Mesothelial cell of epicardium (in vitro differentiated cells): ENCODE measurements around the gene OLR1. TPM values are rescaled to one million over a fixed set of nuclear protein-coding genes. Genes with fewer than 3 reads are reported as not detected.

Source experiments
- DNase-seq, 2 experiments: peaks; one replicate each; pipeline ENCODE4 v3.0.0; 2021; ENCODE audit warnings: low spot score in 2 of 2; ENCODE audit not compliant: unreplicated experiment in 2 of 2
- H3K27ac Mint-ChIP-seq: 2 replicates; pipeline ENCODE4 v1.8.0; 2021; ENCODE audit warnings: mixed read lengths
- H3K27me3 Mint-ChIP-seq: 2 replicates; pipeline ENCODE4 v1.8.0; 2021; ENCODE audit warnings: low read depth, mixed read lengths
- H3K36me3 Mint-ChIP-seq: 2 replicates; pipeline ENCODE4 v1.8.0; 2021; ENCODE audit warnings: mixed read lengths
- H3K4me1 Mint-ChIP-seq: 2 replicates; pipeline ENCODE4 v1.8.0; 2021; ENCODE audit warnings: mixed read lengths
- H3K4me3 Mint-ChIP-seq: 2 replicates; pipeline ENCODE4 v1.8.0; 2021; ENCODE audit warnings: mild to moderate bottlenecking, moderate library complexity, mixed read lengths
- H3K9me3 Mint-ChIP-seq: 2 replicates; pipeline ENCODE4 v1.8.0; 2021; ENCODE audit warnings: mixed read lengths
- total RNA-seq: library from RNA; stranded (reverse); gene quantifications from 3 replicates; pipeline ENCODE4 v1.2.1, GENCODE V29; 2021
- TF ChIP-seq, protein P1 (sequence below): fragments of 200-600 bp; sonication (generic); IDR thresholded peaks from one replicate; pipeline ENCODE4 v1.5.0; 2021; ENCODE audit warnings: antibody characterized with exemption; ENCODE audit not compliant: unreplicated experiment

OLR1 gene
- total RNA-seq, 1 donor from 2014 or later, result 1.7 TPM

- TF ChIP-seq, protein P1, sequence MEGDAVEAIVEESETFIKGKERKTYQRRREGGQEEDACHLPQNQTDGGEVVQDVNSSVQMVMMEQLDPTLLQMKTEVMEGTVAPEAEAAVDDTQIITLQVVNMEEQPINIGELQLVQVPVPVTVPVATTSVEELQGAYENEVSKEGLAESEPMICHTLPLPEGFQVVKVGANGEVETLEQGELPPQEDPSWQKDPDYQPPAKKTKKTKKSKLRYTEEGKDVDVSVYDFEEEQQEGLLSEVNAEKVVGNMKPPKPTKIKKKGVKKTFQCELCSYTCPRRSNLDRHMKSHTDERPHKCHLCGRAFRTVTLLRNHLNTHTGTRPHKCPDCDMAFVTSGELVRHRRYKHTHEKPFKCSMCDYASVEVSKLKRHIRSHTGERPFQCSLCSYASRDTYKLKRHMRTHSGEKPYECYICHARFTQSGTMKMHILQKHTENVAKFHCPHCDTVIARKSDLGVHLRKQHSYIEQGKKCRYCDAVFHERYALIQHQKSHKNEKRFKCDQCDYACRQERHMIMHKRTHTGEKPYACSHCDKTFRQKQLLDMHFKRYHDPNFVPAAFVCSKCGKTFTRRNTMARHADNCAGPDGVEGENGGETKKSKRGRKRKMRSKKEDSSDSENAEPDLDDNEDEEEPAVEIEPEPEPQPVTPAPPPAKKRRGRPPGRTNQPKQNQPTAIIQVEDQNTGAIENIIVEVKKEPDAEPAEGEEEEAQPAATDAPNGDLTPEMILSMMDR, result no peak
- H3K27ac Mint-ChIP-seq, result no peak overlapping the region
- H3K27me3 Mint-ChIP-seq, result no peaks in the 10 kb centered on the region
- no peak for DNase-seq
- H3K9me3 Mint-ChIP-seq, result no peaks in the 10 kb centered on the region
- no peaks in the 10 kb centered on the region for H3K36me3 Mint-ChIP-seq
- H3K4me3 Mint-ChIP-seq, result no peak overlapping the region
- H3K4me1 Mint-ChIP-seq, result peaks cover 15% of the 10 kb centered on the region
These were observed 40.7 kb downstream of the OLR1 start for GRCh38 chr12:10131111-10131690.

DNA sequence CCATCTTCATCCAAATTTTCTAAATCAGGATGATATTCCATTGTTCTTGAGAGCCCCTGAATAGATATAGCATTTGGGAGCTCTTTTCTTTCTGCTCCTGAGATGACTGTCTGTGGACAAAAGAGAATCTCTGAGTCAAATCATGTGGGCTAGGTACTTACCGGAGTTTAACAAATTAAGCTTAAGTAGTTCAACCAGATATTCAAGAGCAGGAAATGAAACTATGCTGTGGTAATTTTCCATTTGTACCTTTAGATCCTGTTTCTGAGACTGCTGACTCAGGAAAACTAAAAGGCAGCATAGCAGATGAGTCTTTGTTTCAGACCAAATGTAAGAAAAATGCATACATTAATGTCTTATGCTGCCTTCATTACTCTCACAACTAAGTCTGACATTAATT lies 41.9 kb downstream of the OLR1 start, which contains the start of gene CLEC7A:
Gene CLEC7A, minus strand, starts transcription at position 158 of the 400 bp plus-strand sequence. Its CDS starts 117 bp downstream, at position 41.
- H3K27me3 Mint-ChIP-seq, result no peaks in the 10 kb centered on the region
- no peak within 1 kb of the TSS for H3K4me3 Mint-ChIP-seq
- peaks cover 15% of the 10 kb centered on the region for H3K4me1 Mint-ChIP-seq
- no peaks in the 10 kb centered on the region for H3K36me3 Mint-ChIP-seq
- TF ChIP-seq, protein P1, result no peak
- H3K27ac Mint-ChIP-seq, result no peak within 1 kb of the TSS
- no peak for DNase-seq
- no peaks in the 10 kb centered on the region for H3K9me3 Mint-ChIP-seq

DNA sequence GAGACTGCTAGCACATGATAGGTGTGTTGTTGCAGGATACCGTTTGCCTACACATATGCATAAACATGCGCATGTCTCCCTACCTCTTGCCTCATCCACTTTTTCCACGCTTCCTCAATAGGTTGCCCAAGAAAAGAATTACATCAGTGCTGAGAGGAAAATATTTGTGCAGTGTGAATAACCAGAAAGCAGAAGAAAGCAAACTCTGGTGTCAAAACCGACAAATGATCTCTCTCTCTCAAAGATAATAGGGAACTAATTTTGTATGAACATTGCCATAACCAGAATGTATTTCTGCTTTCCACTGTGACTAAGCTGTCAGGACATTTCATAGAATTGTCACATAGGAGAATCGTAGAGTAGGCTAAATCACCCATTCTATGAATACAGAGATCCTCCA lies 43.2 kb downstream of the OLR1 start:
- peaks cover 15% of the 10 kb centered on the region for H3K4me1 Mint-ChIP-seq
- TF ChIP-seq, protein P1, result no peak
- H3K9me3 Mint-ChIP-seq, result no peaks in the 10 kb centered on the region
- no peaks in the 10 kb centered on the region for H3K27me3 Mint-ChIP-seq
- H3K36me3 Mint-ChIP-seq, result no peaks in the 10 kb centered on the region
- no peak overlapping the region for H3K27ac Mint-ChIP-seq
- no peak for DNase-seq
- no peak overlapping the region for H3K4me3 Mint-ChIP-seq

GRCh38 chr12:10126413-10126812 lies 45.5 kb downstream of the OLR1 start:
- TF ChIP-seq, protein P1, result no peak
- H3K4me3 Mint-ChIP-seq, result no peak overlapping the region
- DNase-seq, result no peak
- no peaks in the 10 kb centered on the region for H3K36me3 Mint-ChIP-seq
- peaks cover 7% of the 10 kb centered on the region for H3K4me1 Mint-ChIP-seq
- no peaks in the 10 kb centered on the region for H3K9me3 Mint-ChIP-seq
- no peak overlapping the region for H3K27ac Mint-ChIP-seq
- H3K27me3 Mint-ChIP-seq, result no peaks in the 10 kb centered on the region

DNA sequence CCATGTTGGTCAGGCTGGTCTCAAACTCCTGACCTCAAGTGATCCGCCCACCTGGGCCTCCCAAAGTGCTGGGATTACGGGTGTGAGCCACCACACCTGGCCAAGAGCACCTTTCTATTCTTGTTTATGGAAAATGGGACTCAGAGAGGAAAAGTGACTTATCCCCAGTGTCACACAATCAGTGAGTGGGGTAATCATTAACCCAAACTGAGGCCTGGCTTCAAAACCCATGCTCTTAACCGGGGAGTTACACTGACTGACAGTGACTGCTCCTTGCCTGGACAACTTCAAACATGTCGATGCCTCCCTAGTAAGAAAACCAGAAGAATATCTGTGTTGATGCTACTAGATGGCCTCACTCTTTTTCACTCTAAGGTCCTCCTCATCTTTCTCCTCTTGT lies 49.2 kb downstream of the OLR1 start:
- TF ChIP-seq, protein P1, result no peak
- H3K27me3 Mint-ChIP-seq, result no peaks in the 10 kb centered on the region

GRCh38 chr12:10121278-10121677 lies 50.7 kb downstream of the OLR1 start:
- DNase-seq, result no peak
- Mint-ChIP-seq H3K27me3 (no peaks in the 10 kb centered on the region), H3K27ac (peak overlapping the region; percentile 0), H3K4me3 (no peak overlapping the region), H3K4me1 (no peaks in the 10 kb centered on the region), H3K36me3 (no peaks in the 10 kb centered on the region), H3K9me3 (peaks cover 5% of the 10 kb centered on the region)
- TF ChIP-seq, protein P1, result no peak

More for the DNA sequence above, 49.2 kb downstream of the OLR1 start:
- Mint-ChIP-seq H3K9me3 (peaks cover 5% of the 10 kb centered on the region), H3K4me3 (no peak overlapping the region), H3K4me1 (no peaks in the 10 kb centered on the region), H3K27ac (no peak overlapping the region), H3K36me3 (no peaks in the 10 kb centered on the region)
- no peak for DNase-seq
